HG02870 (cell line): ENCODE results near the gene METTL3.
"Not testable (repeated sequence)": the region's sequence is repeated elsewhere in the genome, so short reads cannot be mapped to it uniquely, and the experiment has no call there.

Source experiments
- ATAC-seq: cut with Tn5 transposase; IDR thresholded peaks from one replicate; pipeline ENCODE4 v1.9.1; 2021; ENCODE audit warnings: mild to moderate bottlenecking, moderate library complexity; ENCODE audit not compliant: unreplicated experiment

Gene METTL3

GRCh38 chr14:21510735-21511657 lies at the start of gene METTL3:
METTL3 (minus strand) TSS chr14:21511340; CDS start chr14:21511223, 117 bp downstream.
- ATAC-seq = peak; percentile 98

GRCh38 chr14:21558703-21559170 lies 47.6 kb upstream of the METTL3 start:
- no peak for ATAC-seq

- no peak for ATAC-seq
Measured at GRCh38 chr14:21557084-21557901, 46.2 kb upstream of the METTL3 start.

GRCh38 chr14:21556378-21557083 lies 45.4 kb upstream of the METTL3 start:
- ATAC-seq = no peak

- ATAC-seq = no peak
Measured at GRCh38 chr14:21553266-21553665, 42.1 kb upstream of the METTL3 start.

GRCh38 chr14:21544588-21544987 lies 33.4 kb upstream of the METTL3 start:
- ATAC-seq = not testable (repeated sequence)

- no peak for ATAC-seq
Measured at GRCh38 chr14:21543963-21544362, 32.8 kb upstream of the METTL3 start.

GRCh38 chr14:21543521-21543960 lies 32.4 kb upstream of the METTL3 start:
- no peak for ATAC-seq

- ATAC-seq = no peak
Measured at GRCh38 chr14:21541413-21542074, 30.4 kb upstream of the METTL3 start.

- ATAC-seq = no peak
Measured at GRCh38 chr14:21539189-21539940, 28.2 kb upstream of the METTL3 start.

GRCh38 chr14:21537090-21537424 lies 25.9 kb upstream of the METTL3 start:
- no peak for ATAC-seq

GRCh38 chr14:21536418-21537089 lies 25.4 kb upstream of the METTL3 start:
- no peak for ATAC-seq

- no peak for ATAC-seq
Measured at GRCh38 chr14:21535545-21536417, 24.6 kb upstream of the METTL3 start.

GRCh38 chr14:21534576-21534975 lies 23.4 kb upstream of the METTL3 start:
- ATAC-seq = no peak

GRCh38 chr14:21533294-21533693 lies 22.2 kb upstream of the METTL3 start:
- ATAC-seq = no peak

- no peak for ATAC-seq
Measured at GRCh38 chr14:21529515-21529914, 18.4 kb upstream of the METTL3 start.

GRCh38 chr14:21528381-21529348 lies 17.5 kb upstream of the METTL3 start:
- ATAC-seq = no peak
